ENCODE results near the gene MAMDC2.

MAMDC2 gene

DNA sequence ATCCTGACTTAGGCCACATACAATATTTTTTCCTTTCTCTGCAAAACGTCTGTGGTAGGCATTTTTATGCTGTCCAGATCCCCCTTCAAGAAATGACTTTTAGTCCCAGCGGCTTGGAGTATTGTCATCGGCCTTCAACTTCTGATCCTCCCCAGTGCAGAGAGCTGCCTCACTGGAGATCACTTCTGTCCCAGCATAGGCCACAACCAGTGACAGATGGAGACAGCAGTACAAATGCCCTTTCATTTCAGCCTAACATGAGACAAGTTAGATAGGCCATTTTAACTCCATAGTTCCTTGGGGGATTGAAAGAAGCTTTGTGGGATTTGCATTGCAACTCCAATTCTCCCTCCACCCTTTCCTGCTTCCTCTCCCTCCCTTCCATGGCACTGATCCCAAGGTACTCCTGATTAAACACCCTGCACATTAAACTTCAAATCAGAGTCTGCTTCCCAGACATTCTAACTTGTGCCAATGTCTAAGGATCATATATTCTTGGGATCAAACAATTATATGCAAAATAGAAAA, 3.2 kb upstream of the MAMDC2 start:
- no peak for DNase-seq

DNA sequence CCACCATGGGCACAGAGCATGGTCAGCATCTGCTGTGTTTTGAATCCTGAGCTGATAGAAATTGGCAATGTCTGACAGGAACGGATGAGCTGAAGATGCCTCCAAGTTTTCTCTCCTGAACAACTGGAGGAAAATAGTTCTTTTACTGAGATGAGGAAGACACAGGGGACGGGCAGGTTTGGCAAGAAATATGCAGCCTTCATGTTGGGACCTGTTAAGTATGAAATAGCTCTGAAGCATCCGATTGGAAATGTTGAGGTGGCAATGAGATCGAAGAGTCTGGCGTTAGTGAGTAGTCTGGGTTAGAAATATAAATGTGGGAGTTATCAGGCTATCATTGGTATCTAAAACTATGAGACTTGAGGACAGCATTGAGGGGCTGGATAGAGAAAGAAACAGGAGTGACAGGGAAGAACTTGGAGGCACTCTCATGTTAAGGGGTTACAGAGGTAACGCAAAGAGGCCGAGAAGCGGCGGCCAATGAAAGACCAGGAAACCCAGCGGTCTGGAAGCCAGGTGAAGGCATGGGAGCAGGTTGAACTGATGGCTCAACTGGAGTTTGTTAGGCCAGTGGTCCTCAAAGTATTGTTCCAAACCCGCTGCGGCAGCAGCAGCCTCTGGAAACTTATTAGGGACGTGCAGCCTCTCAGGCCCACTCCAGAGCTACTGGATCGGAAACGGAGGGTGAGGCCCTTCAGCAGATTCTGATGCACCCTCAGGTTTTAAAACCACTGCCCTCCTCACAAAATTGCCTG, 1.0 kb upstream of the MAMDC2 start:
- DNase-seq: no peak

DNA sequence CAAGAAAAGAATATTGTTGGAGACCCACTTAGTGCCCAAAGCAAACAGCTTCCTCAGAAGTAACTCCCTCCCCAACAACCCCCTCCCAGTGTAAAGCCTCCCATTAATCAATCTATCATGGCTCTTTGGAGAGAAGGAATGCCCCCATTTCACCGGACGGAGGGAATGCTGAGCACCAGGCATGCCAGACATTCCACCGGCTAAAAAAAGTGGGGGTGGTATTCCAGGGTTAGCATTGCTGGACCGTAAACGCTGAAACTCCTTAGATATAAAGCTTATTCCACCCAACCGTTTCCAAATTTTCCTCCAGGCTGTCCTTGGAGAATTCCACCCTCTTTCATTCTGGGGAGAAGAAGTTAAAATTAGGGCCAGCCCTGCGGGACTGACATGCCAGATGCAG, 363 bp upstream of the MAMDC2 start:
- DNase-seq: no peak

DNA sequence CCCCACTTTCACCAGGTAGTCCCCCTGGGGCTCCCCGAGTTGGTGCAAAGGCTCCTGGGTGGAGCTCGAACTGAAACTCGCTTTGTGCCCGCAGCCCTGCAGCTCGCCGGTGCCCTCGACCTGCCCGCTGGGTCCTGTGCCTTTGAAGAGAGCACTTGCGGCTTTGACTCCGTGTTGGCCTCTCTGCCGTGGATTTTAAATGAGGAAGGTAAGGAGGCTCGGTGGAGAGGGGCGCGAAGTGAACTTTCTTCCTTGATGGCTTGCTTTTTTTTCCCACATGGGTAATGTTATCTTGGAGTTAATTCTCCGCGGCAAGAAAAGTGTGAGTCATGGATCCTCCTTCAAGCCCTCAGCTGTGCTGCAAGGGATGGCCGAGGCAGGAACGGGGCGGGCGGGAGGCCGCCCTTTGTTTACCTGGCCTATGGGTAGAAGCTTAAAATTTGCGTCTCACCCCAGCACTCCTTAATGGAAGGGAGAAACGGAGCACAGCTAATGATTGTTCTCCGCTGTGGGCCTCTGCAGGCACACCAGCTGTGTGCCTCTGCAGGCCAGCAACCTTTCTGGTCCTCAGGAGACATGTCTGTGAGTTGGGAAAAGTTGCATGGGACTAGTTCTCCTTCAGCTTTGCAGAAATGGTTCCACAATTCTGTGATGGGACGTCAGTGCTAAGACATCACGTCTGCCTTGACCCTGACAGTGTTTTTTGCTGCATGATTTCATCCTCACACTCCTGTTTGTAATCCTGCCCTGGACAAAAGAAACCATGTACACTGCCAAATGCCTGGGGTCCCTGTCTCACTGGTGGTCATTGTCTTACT, 1.1 kb downstream of the MAMDC2 start:
- peak in 2 of 3 donors; percentile 25 to 26 for DNase-seq

DNA sequence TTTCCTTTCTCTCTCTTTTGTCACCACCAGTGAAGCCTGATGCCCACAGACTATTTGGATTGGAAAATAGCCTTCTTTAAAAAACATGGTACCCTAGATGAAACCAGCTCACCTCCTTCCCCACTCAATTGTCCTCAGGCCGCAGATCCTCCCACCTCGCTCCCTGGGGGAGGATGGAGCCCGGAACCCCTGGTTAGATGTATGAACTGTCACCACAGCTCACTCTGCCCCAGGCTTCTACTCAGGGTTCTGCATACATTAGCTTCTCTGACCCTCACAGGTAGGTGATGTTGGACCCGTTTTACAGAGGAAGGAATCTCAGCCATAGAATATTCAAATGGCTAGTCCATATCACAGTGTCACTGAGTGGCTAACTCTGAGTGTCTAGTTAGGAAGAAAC, 1.8 kb downstream of the MAMDC2 start:
- no peak for DNase-seq

DNA sequence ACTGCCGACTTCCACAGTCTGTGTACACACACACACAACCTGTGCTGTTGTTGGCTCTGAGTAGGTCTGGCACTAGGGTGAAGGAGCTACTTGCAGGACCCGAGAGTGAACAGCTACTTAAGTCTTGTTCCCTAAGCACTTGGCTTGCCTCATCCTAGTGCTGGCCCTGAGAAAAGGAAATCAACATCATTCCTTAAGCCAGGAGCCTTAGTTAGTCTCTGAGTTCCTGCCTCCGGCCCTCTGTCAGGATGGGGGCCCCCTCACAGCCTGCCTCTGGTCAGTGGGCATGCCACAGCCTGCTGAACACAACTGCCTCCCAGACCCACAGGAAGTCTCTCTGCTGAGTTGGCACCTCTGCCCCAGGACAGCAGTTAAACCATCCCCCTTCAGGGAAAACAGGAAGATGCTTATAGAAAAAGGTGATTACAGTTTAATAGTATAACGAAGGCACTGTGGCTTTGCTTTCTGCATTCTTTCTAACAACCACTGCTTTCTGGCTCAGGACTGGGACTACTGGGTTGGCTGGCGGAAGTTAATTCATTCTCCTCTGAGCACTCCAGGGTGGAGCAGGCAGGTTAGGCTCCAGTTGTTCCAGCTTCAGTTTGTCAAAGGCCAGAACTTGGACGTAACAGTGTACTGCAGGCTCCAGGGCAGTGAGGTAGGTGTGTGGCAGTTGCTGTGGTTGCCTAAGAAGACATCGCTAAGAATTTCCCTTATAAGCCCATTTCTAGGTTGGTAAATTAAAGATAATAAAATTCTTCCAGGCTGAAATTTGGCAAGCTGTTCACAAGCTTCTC, 2.8 kb downstream of the MAMDC2 start:
- peak in 1 of 3 donors; percentile 3 for DNase-seq

DNA sequence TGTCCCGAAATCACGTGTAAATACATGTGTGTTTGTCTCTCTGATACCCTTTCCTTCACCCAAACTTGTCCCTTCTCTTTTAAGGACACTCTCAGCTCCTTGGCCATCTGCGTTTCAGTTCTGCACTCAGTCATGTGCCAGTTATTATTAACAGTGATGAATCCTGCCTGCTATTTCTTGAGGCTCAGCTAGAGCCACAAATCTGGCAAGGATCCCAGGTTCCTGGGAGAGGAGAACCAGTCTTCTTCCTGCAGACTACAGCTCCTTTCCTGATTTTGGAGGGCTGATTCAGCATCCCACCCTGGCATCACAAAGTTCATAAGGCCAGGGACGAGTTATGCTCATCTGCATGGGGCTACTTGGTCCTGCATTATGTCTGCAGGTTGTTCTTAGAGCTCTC, 5.6 kb downstream of the MAMDC2 start:
- peak; percentile 52 to 71 (median 69) for DNase-seq

DNA sequence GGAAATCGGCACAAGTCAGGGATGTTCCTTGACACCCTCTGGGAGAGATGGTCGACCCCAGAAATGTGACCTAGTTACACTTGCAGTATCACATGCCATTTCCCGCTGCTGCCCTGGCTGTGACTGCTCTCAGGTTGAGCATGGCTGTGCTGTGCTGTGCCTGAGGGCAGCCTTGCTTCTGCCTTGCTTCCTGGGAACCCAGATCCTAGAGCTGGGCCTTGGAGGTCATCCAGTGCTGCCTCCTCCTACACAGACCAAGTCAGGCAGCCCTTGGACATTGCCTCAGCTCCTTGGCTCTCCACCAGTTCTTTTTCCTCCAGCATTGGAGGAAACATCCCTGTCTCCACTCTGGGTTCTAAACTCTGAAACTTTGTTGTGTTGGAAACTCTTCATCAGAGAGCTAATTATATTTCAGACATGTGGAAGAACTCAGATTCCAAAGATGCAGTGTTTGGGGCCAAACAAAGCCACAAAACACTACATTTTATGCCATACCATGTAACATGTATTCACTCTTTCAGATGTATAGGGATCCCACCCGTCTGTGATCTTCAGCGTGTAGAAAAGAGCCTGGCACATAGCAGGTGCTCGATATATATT, 6.1 kb downstream of the MAMDC2 start:
- DNase-seq: peak in 1 of 3 donors; percentile 17

DNA sequence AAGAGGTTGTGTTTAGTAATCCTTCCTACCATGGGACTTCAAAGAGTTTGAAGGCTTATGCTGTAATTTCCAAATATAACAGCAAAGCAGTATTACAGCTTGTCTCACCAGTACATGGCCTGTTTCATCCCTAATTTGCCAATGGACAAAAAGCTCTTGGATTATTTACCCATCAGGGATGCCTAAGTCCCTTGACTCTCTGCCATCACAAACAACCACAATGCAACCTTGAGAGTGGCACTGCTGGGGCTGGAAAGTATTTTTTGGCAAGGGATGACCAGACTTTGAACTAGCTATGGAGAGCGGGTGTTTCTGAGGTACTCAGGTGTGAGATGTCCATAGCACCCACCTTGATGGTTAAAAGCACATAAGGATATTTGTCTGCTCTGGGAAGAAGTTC, 9.1 kb downstream of the MAMDC2 start:
- DNase-seq: no peak

DNA sequence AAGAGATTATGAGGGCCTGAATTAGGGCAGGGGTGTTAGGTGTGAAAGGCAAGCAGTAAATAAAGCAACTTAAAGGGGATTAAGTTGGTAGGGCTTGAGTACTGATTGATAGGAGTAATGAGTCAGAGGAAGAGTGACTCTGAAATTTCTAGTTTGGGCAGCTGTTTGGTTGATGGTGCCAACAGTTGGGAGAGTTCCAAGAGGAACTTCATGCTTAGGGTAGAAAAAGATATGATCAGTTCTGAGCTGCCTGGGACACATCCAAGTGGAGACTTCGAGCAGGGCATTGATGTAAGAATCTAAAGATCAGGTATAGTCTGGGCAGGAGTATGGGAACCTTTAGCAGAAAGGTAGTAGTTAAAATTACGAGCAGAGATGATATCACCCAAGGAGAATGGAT, 10.2 kb downstream of the MAMDC2 start:
- peak; percentile 63 to 71 (median 67) for DNase-seq

DNA sequence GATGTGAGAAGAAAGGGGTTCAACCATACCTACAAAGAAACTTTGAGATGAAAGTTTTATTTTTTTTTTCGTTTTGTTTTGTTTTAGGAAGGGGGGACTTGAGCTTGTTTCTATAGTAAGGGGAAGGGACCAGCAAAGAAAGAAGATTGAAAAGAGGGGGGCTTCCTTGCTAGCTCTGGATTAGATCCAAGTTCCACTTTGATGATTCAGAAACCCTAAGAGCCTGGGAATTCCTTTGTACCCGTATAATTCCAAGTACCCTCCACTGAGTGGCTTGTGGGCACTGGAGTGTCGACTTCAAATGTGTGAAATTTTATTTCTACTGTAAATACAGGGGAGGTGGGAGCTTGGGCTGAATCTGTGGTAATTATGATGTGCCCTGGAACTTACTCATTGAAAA, 10.9 kb downstream of the MAMDC2 start:
- no peak for DNase-seq

DNA sequence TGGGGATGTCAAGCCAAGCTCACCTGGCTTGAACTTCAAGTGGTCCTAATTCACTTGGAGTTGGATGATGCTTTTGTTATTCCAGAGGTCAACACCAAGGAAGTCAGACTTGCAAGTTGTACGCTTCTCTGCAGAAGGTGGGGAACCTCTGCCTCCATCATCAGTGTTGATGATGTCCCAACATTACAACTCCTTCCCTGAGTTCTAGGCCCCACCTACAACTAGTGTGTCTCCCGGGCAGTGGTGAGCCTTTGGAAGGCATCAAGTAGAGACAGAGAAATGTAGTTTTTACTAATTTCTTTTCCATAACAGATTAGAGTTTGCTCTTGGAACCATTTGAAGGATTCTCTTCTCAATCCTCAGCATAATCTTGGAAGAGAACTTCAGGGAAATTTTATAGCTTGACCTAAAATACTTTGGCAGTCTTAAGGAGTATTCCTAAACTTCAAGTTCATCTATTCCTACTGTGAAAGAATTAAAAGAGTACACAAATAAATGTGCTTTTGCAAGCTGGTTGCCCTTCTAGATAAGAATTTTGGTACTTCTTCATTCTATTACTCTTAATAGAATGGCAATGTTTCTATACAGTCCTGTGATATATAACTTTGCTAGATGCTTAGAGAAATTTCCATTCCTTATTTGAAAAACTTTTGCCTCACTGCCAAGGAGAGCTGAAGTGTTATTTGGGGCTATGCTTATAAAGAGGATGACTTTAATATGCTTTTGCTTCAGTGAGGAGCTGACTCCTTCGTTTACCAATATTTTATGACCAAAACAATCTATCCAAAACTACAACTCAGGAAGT, 12.0 kb downstream of the MAMDC2 start:
- DNase-seq: no peak

DNA sequence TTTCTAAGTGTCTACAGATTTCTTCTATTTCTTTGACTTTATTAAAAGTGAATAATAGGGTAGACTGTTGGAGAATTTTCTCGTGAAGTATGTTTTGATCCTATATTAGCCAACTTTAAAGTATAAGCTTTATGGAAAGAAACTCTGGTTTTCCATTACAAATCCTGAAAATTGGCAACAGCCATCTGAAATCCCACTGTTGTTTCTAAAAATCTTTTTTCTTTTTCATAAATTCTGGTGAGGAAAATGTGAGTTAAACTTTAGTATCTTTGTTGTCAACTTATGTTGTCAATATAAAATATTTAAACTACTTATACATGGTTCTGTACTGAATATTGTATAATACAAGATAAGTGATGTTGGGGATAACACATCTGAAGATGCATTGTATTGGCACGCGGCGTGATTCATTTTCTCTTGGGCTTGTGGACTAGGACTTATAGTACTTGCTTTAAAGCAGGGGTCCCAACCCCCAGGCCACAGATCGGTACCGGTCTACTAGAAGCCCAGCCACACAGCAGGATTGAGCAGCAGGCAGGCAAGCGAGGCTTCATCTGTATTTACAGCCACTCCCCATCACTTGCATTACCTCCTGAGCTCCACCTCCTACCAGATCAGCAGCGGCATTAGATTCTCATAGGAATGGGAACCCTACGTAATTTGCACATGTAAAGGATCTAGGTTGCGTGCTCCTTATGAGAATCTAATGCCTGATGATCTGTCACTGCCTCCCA, 12.7 kb downstream of the MAMDC2 start:
- DNase-seq: no peak

DNA sequence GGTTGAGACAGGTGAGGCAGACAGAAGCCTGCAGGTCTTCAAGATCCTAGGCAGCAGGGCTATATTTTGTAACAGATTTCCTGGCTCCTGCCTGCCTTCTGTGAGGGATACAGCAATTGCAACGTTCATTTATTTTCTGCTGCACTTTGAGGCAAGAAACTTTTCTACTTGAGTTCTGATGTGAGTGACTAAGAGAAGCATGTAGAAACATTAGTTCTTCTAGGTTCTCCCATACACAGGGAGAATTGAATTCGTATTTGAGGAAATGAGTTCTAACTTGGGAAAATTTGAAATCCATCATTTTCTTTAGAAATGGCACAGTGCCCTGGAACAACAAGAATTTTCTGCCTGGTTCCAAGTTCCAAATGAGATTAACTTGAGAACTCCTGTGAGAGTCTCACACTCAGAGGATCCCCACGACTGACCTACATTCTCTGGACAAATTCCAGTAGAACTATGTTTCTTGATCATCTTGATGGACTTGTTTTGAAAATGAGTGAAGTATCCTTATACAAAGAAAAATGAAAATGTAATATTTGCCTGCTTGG, 15.0 kb downstream of the MAMDC2 start:
- no peak for DNase-seq

DNA sequence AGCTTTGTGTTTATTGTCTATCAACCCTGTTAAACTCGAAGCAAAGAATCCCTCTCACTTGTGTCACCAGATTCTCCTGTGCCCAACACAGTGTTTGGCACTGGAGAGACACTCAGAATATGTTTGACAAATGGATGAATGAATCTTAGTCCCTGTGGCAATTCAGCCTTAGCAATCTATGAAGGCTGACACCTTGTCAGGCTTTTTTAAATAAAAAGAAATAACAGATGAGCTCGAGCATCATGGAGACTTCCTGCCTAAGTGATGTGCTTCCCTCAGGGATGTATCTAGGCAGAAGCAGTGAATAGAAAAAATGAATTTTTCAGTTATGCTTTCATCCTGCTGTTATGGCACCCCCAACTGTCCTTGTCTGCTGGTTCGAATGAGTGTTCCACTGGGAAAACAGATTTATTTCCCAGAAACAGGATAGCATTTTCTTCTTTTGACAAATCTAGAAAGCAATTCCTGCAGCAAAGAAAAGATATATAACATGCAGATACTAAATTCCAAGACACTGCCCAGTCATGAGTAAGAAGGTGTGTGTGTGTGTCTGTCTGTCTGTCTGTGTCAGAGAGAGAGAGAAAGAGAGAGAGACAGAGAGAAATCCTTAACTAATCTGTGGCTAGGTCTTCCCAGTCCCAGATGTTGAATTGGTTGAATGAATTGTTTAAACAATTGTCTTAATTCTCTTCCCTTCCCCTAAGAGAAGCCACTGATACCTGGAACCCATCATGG, 16.7 kb downstream of the MAMDC2 start:
- DNase-seq: no peak

DNA sequence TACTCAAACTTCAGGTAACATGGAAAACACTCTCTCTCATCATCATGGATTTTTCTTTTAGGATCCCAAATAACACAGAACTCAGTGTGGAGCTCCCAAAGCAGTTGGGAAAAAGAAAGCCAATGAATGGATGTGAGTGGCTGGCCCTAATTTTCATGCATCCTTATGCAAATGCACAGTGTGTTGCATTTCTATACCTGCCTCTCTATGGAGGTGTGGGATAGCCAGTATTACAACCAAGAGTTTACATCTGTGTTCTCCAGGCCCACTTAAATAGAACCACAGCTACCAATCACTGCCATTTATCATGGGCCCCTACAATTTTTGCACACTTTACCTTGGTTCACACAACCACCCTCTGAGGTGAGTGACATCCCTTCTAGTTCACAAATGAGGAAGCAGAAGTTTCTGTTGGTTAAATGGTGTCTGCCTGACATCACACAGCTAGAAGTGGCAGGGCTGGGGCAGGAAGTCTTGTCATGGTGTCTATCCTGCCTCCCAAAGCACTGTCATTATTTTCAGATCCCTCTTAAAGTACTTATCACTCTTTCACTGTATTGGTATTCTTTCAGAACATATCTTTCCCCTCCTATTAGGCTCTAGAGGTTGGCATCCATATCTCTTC, 17.3 kb downstream of the MAMDC2 start:
- DNase-seq: peak; percentile 37 to 48 (median 43)

DNA sequence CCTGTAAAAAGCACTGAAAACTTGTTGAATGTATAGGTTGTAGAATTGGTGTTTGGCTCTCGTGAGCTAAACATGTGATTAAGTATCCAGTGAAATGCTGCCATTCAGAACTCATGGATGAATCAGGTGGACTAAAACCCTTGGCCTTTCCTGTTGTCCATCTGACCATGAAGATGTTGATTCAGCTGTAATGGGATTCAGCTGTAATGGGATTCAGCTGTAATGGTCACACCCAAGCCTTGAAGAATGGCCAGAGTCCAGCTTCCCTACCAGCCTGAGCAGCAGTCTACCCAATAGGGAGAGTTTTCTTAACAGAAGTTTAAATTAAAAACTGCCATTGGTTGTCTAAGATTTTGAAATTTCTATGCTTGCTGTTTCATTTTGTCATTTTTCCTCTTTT, 18.1 kb downstream of the MAMDC2 start:
- DNase-seq: no peak

DNA sequence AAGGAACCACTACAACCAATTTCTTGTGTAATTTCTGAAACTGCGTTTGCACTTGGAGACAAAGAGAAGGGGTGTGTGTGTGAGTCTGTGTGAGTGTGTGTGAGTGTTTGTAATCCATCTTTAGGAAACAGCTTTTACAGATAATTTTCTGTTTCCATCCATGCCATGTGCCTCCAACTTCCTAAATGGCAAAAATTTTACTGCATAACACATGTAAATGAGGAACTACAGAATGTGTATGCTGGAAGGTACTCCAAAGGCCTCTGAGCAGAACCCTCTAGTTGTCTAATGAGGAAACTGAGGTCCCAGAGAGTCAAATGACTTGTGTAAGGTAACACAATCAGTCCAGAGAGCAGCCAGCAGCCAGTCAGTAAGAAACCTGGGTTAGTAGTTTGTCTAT, 20.8 kb downstream of the MAMDC2 start:
- DNase-seq: peak in 1 of 3 donors; percentile 25

DNA sequence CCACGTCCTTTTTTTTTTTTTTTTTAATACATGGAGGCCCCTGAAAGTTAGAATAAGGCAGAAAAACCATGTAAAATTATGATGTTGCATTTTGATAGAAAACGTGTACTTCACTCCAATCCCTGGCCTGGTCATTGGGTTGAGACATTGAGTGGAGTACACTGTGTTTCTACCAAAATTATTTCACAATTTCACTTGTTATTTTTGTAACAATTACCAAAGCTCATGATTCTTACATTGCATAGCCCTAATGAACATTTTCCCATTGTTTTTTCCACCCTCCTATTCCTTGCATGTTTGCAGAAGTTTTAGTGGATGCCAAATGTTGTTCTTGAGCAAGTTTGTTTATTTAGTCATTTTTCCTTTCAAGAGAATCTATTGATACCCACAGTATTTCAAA, 21.9 kb downstream of the MAMDC2 start:
- DNase-seq: no peak

DNA sequence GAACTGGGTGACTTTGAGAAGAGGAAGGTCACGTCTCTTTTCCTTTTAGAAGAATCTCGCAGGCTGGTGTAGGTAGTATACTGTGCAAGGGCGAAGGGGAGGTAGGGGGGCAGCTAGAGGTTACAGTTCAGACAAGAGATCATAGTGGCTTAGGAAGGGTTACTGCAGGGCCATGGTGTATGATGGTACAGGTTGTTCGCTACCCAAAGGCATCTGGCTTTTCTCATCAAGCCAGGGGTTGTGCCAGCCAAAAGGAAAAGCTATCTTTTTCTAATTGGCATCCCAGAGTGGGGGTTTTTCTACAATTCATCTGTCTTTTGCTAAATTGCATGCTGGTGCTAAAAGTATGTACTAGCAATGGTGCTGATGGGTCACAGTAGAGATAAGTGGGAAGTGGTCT, 22.8 kb downstream of the MAMDC2 start:
- no peak for DNase-seq

All from suppressor macrophage treated with lipopolysaccharide for 1 hour (primary cell).